ENCODE measurements around the gene PHTF2. TPM values are rescaled to one million over a fixed set of nuclear protein-coding genes. Genes with fewer than 3 reads are reported as not detected.
A peak's percentile ranks its signal among the peaks of the same experiment; 100 is the strongest.
"Not testable (repeated sequence)": the region's sequence is repeated elsewhere in the genome, so short reads cannot be mapped to it uniquely, and the experiment has no call there.

The PHTF2 gene
- polyA plus RNA-seq (ENCODE audit: insufficient read length) = 17.2 TPM

DNA sequence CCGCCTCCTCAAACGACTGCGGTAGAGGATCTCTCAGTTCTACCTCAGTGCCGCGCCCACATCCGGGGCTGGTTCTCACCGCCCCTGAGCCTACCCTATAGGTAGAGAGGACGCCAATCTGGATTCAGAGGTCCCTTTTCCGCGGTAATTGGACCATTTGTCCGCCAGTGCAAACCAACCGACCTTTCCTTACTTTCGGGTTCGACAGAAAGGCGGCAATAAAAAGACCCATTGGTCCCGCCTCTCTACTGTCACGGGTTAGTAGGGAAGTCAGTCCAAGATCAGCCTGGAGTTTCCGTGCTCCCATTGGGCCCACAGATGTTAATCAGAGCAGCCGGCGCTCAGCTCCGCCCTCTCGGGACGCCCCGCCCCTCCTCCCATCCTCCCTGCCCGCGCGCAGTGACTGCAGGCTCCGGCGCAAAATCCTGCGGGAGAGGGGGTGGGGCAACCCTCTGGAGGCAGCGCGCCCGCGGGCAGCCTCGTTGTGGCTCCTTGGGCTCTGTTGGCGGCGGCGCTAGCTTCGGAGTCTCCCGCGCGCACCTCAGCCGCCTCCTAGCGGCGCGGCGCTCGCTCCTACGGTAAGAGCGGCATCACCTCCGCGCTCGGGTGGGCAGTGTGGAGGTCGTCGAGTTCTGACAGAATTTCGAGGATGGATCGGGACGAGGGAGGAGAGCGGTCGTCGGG is at the start of gene PHTF2, which contains the start of gene TMEM60:
Gene PHTF2, plus strand, starts transcription at position 380 of the 684 bp plus-strand sequence.
Gene TMEM60, minus strand, starts transcription at position 41 of the 684 bp plus-strand sequence. CDS start 4,061 bp downstream, outside the sequence.
- peak; percentile 100 for DNase-seq (ENCODE audit: low read depth)

DNA sequence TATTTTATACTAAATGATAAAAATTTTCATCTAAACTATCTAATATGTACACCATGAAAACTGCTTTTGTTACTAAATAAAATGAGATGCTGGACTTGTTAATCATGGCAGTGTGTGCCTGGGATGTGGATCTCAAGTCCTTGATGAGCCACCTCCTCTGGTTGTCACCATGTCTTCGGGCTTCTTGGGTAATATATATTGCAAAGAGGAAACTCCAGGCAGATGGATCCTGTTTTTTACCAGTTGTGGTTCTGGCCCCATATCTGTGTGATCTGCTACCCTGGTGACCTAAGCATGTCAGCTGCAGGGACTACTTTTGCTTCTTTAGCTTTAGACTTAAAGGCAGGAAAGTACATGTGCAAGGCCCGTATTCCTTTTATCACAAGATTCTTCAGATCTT is 46.6 kb upstream of the PHTF2 start:
- no peak for DNase-seq (ENCODE audit: low read depth)

DNA sequence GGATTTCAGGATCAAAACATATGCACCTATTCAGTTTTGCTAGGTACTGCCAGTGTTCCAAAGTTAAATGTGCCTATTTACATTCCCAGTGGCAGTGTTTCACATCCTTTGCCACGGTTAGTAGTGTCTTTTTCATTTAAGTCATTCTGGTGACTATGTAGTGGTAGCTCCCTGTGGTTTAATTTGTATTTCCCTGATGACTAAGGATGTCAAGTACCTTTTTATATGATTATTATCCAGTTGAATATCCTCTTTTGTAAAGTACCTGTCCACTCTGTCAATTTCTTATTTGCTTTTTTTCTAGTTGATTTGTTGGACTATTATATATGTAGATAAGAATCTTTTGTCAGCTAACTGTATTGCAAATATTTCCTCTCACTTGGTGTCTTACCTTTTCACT is 45.4 kb upstream of the PHTF2 start:
- no peak for DNase-seq (ENCODE audit: low read depth)

DNA sequence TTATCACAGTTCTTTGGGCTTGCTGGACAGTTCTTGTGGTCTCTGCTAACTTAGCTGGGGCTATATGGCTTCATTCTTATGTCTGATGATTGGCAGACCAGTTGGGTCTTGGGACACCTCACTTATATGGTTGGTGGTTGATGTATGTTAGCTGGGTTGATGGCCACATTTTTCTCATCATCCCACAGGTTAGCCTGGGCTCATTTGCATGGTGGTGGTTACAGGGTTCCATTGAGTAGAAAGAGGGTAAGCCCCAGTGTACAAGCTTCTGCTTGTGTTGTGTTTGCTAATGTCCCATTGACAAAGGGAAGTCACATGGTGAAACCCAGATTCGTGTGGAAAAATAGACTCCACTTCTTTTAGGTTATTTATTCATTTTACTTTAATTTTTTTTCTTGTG is 41.0 kb upstream of the PHTF2 start:
- no peak for DNase-seq (ENCODE audit: low read depth)

DNA sequence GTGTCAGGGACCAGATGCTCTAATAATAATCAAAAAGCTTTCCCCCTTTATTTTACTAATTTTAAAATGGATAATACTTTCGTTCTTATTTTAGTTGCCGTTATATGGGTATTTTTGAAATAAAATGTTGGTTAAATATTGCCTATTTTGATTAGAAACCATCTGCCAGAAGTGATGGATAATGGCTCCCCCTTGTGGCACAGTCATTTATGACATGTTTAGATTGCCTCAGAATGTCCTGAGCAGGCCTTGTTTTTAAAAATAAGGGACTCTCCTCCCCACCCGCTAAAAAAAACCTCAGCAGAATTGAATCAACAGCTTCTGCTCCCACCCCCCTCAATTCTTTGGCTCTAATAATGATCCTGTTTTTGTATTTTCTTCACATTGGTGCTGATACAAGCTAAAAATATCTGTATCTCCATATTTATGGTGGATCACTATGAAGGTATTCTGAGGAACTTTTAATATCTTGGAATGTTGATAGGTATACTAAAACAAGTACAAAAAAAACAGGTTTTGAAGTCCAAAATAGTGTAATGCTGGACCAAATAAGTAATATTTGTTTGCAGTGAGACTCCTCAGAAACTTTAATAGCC is 39.2 kb upstream of the PHTF2 start:
- DNase-seq (ENCODE audit: low read depth) = peak; percentile 41

DNA sequence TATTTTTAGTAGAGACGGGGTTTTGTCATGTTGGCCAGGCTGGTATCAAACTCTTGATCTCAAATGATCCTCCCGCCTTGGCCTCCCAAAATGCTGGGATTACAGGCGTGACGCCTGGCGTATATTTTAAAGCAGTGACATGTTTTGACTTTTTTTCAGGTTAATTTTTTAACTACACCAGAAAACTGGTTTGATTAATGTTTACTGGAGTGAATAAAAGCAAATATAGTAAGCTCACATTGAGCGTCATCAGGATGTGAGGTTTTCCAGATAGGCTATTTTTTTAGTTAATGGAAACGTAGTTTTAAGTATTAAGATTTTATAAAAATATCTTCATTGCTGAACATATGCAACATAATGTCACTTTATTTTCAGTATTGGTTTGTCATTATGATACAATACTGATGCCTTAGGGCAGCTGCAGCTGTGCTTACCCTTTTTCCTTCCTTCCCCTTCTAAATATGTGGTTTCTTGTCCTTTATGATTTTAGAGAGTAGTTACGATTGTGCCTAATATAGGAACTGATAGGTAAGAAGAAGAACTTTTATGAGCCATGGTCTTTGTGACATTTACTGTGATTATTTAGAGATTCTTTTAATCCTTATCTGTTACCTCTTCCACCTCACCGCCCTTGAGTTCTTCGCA is 37.6 kb upstream of the PHTF2 start:
- no peak for DNase-seq (ENCODE audit: low read depth)

DNA sequence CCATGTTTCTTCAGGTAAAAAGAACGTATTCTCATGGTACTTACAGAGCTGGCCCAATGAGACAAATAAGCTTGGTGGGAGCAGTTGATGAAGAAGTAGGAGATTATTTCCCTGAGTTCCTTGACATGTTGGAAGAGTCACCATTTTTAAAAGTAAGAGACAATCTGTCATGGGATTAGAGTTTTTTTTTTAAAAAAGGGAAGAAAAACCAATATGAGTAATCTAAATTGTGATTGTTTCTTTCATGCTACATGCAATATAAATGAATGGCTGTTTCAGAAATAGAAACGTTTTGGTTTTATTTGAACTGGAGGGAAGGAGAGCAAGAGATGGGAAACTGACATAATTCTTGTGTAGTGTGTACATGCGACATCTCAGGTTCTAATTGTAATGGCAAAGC is 33.1 kb upstream of the PHTF2 start:
- DNase-seq (ENCODE audit: low read depth) = no peak

DNA sequence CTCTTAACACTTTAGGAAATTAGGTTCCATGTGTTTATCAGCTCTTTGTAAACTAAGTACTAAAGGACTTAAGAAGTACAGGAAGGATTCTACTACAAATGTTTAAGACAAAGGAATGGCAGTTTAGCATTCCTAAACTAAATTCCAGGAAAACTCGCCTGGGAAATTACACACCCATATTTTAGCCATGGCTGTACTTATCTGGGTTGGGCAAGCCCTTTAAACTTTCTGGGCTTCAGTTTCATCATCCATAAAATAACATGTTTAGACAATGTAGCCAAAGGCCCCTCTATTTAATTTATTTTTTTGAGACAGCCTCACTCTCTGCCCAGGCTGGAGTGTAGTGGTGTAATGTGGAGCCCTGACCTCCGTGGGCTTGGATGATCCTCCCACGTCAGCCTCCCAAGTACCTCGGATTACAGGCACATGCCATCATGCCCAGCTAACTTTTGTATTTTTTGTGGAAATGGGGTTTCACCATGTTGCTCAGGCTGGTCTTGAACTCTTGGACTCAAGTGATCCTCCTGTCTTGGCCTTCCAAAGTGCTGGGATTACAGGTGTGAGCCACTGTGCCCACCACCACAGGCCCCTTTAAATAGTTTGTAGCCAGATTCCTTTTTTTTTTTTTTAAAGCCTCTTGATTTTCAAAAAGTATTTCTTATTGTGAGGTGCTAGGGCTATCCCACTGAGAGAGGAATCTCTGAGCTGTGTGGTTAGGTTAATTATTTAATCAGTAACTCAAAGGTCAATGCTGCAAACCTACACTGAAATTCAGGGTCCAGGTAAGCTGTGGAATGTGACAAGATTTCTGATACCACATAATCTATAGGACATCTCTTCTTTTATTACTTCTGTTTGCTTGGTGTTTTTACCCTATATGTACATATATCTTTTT is 32.4 kb upstream of the PHTF2 start:
- no peak for DNase-seq (ENCODE audit: low read depth)

DNA sequence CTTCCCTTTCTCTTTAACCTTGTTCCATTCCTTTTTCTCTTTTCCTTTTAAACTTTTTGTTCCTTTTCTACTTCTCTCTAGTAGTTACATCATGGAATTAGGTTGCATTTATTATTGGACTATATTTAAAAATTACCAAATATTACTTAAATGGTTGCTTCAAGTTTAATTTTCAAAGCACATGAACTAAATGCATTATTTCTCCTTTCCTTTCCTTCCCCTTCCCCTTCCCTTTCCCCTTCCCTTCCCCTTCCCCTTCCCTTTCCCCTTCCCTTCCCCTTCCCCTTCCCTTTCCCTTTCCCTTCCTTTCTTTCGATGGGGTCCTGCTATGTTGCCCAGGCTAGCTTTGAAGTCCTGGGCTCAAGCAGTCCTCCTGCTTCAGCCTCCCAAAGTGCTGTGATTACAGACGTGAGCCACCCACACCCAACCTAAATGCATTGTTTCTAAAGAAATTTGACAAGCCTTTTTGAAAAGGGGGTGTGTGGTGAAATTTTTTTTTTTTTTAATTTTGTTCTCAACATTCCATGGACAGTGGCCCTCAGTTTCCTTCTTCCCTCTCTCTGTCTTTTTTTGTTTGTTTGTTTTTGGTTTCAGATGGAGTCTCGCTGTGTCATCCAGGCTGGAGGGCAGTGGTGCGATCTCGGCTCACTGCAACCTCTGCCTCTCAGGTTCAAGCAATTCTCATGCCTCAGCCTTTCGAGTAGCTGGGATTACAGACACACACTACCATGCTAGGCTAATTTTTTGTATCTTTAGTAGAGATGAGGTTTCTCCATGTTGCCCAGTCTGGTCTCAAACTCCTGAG is 31.6 kb upstream of the PHTF2 start:
- no peak for DNase-seq (ENCODE audit: low read depth)

DNA sequence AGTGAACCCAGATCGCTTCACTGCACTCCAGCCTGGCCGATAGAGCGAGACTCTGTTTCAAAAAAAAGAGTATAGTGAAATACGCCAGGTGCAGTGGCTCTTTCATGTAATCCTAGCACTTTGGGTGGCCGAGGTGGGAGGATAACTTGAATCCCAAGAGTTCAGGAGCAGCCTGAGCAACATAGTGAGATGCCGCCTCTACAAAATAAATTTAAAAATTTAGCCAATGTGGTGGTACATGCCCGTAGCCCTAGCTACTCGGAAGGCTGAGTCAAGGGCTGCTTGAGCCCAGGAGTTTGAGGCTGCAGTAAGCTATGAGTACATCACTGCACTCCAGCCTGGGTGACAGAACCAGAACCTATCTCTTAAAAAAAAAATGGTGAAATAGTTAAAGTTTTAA is 28.3 kb upstream of the PHTF2 start:
- no peak for DNase-seq (ENCODE audit: low read depth)

DNA sequence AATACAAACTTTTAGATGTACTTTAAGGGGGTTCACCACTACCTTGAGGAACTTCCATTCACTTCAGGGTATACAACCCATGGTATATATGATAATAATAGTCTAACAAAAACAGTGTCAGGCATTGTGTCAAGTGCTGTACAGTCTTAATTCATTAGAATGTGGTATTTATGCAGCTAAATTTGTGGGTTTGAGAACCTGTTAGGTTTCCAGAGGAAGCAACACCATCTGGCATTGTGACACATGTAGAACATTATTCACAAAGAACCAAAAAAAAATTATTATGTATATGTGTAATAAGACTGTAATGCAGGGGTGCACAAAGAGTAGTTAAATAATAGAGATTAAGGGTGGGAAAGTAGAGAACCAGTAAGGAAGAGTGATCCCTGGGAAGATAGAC is 26.7 kb upstream of the PHTF2 start:
- DNase-seq (ENCODE audit: low read depth) = no peak

DNA sequence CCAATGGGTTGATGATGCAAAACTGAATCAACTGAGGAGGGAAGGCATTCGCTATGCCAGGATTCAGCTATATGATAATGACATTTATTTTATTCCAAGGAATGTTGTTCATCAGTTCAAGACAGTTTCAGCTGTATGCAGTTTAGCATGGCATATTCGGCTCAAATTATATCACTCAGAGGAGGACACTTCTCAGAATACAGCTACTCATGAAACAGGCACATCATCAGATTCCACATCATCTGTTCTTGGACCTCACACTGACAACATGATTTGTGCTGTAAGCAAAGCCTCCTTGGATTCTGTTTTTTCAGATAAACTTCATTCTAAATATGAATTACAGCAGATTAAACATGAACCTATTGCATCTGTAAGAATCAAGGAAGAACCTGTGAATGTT is 20.0 kb upstream of the PHTF2 start:
- DNase-seq (ENCODE audit: low read depth) = no peak

DNA sequence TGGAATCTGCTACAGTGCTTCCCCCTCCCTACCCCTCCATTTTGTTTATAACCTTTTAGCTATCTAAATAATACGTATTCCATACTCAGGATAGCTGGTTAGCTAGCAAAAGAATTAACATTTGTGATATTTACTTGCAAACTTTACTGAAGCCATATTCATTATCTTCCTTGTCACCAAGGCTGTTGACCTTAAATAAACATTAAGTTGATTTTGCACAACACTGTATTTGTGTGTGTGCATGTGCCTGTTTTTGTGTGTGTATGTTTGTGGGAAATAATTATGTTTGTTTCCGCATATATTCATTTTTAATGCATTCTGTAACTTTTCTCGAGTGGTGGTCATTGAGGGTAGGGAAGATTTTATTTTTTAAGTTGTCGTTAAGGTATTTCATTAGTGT is 16.2 kb upstream of the PHTF2 start:
- DNase-seq (ENCODE audit: low read depth) = no peak

DNA sequence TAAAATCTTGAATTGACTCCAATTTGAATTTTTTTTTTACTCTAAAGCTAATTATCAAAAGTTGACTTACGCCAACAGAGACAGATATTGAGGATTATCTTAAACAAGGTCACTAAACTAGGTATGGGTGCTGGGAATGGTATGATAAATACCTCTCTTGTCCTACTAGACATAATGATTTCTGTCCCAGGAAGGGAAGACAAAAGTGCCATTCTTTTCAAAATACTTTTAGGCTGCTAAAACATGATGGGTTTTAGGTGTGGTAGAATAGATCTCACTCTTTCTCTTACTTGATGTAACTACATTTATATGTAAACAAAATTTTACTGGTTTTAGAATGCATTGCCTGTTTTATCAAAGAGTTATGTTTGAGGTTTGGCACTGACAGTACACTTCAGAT is 15.5 kb upstream of the PHTF2 start:
- DNase-seq (ENCODE audit: low read depth) = no peak

DNA sequence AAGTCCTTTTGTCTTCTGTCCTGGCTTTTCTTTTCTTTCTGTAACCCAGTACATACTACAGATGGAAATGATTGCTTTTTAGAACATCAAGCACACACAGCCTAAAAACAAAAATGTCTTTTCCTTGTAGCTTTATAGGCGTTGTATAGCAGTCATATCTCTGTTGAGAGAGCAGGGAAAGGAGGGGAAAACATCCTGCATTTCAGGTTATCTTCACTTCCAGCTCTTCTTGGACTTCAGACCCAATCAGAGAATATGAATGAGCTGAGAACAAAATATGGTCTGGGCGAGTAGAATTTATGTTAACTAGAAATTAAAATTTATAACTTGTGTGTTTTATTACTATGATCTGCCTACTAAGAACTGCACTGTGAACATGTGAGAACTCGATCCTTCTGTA is 15.0 kb upstream of the PHTF2 start:
- DNase-seq (ENCODE audit: low read depth) = no peak

DNA sequence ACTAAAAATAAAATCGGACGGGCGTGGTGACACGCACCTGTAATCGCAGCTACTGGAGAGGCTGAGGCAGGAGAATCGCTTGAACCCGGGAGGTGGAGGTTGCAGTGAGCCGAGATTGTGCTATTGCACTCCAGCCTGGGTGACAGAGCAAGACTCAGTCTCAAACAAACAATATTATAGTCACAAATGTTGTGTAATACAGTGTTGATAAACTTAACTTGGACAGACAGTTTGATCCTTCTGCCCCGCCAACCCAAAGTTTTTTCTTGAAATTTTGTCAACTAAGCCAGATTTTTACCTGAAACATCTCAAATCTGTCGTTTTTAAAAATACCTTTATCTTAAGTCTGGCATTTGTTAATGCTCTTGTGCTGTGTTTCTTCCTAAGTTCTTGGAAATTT is 14.1 kb upstream of the PHTF2 start:
- DNase-seq (ENCODE audit: low read depth) = not testable (repeated sequence)

DNA sequence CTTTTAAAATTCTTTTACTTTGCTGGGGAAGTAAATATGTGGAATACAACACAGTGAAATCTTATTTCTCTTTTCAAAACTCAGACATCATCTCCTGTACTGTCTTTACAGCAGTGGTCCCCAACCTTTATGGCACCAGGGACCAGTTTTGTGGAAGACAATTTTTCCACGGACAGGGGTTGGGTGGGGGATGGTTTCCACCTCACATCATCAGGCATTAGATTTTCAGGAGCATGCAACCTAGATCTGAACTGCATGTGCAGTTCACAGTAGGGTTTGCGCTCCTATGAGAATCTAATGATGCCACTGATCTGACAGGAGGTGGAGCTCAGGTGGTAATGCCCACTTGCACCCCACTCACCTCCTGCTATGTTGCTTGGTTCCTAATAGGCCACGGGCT is 12.6 kb upstream of the PHTF2 start:
- no peak for DNase-seq (ENCODE audit: low read depth)

DNA sequence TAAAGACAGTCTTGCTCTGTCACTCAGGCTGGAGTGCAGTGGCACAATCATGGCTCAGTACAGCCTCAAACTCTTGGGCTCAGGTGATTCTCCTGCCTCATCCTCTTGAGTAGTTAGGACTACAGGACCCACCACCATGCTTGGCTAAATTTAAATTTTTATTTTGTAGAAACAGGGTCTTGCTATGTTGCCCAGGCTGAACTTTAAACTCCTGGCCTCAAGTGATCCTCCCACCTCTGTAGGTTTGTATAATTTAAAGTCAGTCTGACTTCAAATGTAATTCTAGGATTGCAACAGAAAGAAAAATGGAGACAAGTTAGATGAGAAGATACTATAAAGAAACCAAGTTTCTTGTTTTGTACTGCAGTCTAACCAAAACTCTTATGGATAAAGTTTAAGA is 11.8 kb upstream of the PHTF2 start:
- DNase-seq (ENCODE audit: low read depth) = no peak

DNA sequence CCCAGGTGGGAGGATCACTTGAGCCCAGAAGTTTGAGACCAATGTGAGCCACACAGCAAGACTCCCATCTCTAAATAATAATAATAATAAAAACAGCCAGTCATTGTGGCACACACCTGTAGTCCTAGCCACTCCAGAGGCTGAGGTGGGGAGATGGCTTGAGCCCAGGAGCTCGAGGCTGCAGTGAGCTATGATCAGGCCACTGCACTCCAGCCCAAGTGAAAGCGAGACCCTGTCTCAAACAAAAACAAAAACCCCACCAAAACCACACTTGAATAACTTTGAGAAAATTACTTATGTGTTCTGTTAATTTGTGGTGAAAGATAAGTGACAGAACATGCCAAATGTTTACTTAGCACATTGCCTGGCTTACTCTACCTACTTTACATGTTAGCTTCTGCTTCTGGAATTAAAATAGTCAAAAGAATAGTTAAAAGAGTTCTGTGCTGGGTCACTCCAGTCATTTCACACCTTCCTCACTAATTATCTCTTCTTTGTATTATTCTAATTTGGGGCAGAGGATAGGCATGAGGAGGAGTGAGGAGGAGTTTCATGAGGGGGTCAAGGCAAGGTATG is 10.2 kb upstream of the PHTF2 start:
- no peak for DNase-seq (ENCODE audit: low read depth)

DNA sequence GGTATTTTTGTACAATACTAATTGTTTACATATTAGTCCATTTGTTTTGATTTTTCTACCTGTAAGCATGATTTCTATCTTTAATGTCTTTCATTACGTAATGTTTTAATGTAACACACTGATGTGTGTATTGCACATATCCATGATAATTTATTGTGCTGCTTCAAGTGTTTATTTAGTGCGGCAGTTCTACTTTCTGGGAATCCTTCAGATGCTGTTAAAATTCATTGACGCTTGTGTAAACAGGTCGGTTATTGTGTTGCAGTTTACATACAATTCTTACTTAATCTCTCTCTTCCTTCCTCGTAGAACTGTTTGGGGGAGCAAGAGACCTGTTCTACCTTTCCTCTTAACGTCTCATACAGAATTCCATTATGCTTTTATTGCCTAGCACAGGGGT is 7.2 kb upstream of the PHTF2 start:
- DNase-seq (ENCODE audit: low read depth) = no peak

DNA sequence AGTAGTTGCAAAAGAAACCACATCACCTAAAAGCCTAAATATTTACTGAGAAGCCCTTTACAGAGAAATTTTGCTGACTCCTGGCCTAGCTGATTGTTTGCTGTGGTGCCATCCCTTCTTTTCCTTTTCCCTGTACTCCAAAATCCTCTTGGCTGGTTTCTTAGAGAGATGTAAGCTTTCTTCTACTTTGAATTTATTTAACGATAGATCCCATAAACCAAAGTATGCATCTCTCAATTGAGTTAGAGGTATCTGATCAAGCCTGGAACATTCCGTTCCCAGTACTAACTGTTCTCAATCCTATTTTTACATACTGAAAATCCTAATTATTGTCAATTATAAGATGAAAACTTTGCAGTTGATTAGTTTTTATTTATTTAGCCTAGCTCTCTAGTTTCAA is 6.6 kb upstream of the PHTF2 start:
- DNase-seq (ENCODE audit: low read depth) = no peak
